ENCODE results near the gene PSAT1. TPM values are rescaled to one million over a fixed set of nuclear protein-coding genes. Genes with fewer than 3 reads are reported as not detected.

Gene PSAT1
- total RNA-seq, 4 donors from 2014 or later, result 2.5 to 6.6 (median 4.3) TPM

DNA sequence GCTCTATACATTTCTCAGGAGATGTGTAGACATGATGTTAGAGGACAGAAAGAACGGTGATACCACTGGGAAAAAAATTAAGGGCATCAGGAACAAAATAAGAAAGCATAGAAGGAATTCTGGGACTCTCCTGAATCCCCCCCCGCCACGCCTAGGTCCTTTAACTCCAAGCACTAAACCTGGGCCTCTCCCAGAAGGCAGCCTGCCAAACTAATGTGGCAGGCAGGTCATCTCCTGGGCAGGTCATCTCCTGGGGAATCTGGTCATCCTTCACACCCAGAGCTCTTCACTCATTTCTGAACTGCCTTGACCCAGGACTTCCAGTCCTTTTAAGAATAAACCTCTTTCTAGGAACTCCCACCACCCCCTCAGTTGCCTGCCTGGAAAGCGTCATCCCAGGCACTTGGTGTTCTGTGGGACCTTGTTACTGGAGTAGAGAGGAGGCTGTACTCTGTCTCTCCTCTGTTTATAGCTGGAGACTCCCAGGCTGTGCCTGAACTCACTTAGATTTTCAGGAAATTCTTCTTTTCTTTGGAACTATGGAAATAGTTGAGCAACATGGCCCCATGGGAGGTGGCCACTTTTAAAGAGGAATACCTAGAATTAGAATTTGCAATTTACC lies 24.1 kb downstream of the PSAT1 start:
- peaks cover 0 to 31% of the 10 kb centered on the region in 2 donors for H3K36me3 ChIP-seq
- WGBS, 2 donors (ENCODE audit: low coverage in 1 of 2), result 90 to 100% methylated on average over 2 to 4 of the region's 4 CpGs
- no peak for ATAC-seq

GRCh38 chr9:78321505-78321904 lies 24.6 kb downstream of the PSAT1 start:
- H3K4me3 ChIP-seq, result no peak overlapping the region
- peaks cover 0 to 16% (median 5%) of the 10 kb centered on the region in 3 donors for H3K4me1 ChIP-seq
- no peaks in the 10 kb centered on the region for H3K27me3 ChIP-seq
- no peak for TF ChIP-seq POLR2A (IDR thresholded peaks at IDR 0.05)
- TF ChIP-seq CTCF (IDR thresholded peaks at IDR 0.05), result no peak
- no peak for TF ChIP-seq EP300 (IDR thresholded peaks at IDR 0.05)
- no peak for TF ChIP-seq POLR2AphosphoS5 (IDR thresholded peaks at IDR 0.05)
- no peak for ATAC-seq
- H3K9me3 ChIP-seq, result no peaks in the 10 kb centered on the region
- peaks cover 0 to 31% of the 10 kb centered on the region in 2 donors for H3K36me3 ChIP-seq
- 74 to 90% methylated on average over 4 to 5 of the region's 7 CpGs for WGBS, 2 donors (ENCODE audit: low coverage in 1 of 2)
- H3K27ac ChIP-seq, result no peak overlapping the region

More for the DNA sequence above, 24.1 kb downstream of the PSAT1 start:
- no peaks in the 10 kb centered on the region for H3K9me3 ChIP-seq
- H3K4me3 ChIP-seq, result no peak overlapping the region
- H3K27me3 ChIP-seq, result no peaks in the 10 kb centered on the region
- TF ChIP-seq EP300 (IDR thresholded peaks at IDR 0.05), result no peak
- TF ChIP-seq POLR2A (IDR thresholded peaks at IDR 0.05), result no peak
- no peak for TF ChIP-seq CTCF (IDR thresholded peaks at IDR 0.05)
- TF ChIP-seq POLR2AphosphoS5 (IDR thresholded peaks at IDR 0.05), result no peak
- H3K27ac ChIP-seq, result no peak overlapping the region
- H3K4me1 ChIP-seq, result peaks cover 0 to 12% (median 5%) of the 10 kb centered on the region in 3 donors

GRCh38 chr9:78324068-78324650 lies 27.2 kb downstream of the PSAT1 start:
- WGBS, 2 donors (ENCODE audit: low coverage in 1 of 2), result 89% methylated on average over 5 of the region's 10 CpGs; no CpG with 5 or more reads in 1 of the 2 donors
- Histone ChIP-seq H3K36me3 (peaks cover 0 to 16% of the 10 kb centered on the region in 2 donors), H3K27me3 (no peaks in the 10 kb centered on the region), H3K4me1 (peaks cover 0 to 16% (median 5%) of the 10 kb centered on the region in 3 donors), H3K27ac (no peak overlapping the region), H3K4me3 (no peak overlapping the region), H3K9me3 (no peaks in the 10 kb centered on the region)
- TF ChIP-seq CTCF (IDR thresholded peaks at IDR 0.05) (no peak), POLR2AphosphoS5 (IDR thresholded peaks at IDR 0.05) (no peak), EP300 (IDR thresholded peaks at IDR 0.05) (no peak), POLR2A (IDR thresholded peaks at IDR 0.05) (no peak)
- no peak for ATAC-seq

GRCh38 chr9:78324682-78325081 lies 27.8 kb downstream of the PSAT1 start:
- no peak overlapping the region for H3K27ac ChIP-seq
- H3K4me3 ChIP-seq, result no peak overlapping the region
- no peak for TF ChIP-seq POLR2AphosphoS5 (IDR thresholded peaks at IDR 0.05)
- TF ChIP-seq CTCF (IDR thresholded peaks at IDR 0.05), result no peak
- TF ChIP-seq POLR2A (IDR thresholded peaks at IDR 0.05), result no peak
- no peak for TF ChIP-seq EP300 (IDR thresholded peaks at IDR 0.05)
- no peaks in the 10 kb centered on the region for H3K9me3 ChIP-seq
- 89 to 94% methylated on average over 4 to 8 of the region's 8 CpGs for WGBS, 2 donors (ENCODE audit: low coverage in 1 of 2)
- ATAC-seq, result no peak
- H3K4me1 ChIP-seq, result peaks cover 0 to 16% (median 5%) of the 10 kb centered on the region in 3 donors
- no peaks in the 10 kb centered on the region for H3K27me3 ChIP-seq
- peaks cover 0 to 11% of the 10 kb centered on the region in 2 donors for H3K36me3 ChIP-seq

DNA sequence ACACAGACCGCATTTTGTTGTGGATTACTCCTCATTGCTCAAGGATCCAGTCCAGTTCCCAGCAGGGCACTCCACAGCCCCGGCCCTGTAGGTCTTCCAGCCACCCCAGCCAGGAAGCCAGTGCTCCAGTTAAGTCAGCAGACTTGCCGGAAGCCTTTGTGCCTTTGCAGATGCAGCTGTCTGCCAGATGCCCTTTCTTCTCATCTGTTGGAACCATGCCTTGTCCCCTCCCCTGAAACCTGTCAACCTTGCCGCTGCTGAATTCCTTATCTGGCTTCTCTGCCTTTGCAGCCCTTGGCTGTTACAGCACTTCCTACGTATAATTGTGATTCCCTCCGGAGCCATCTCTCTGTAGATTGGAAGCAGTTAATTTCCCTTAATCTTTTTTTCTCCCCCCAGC lies 28.4 kb downstream of the PSAT1 start:
- peaks cover 0 to 16% (median 5%) of the 10 kb centered on the region in 3 donors for H3K4me1 ChIP-seq
- 11 to 30% methylated on average over 5 to 6 of the region's 6 CpGs for WGBS, 2 donors (ENCODE audit: low coverage in 1 of 2)
- peak; percentile 37 for ATAC-seq
- peaks cover 0 to 4% of the 10 kb centered on the region in 2 donors for H3K36me3 ChIP-seq
- H3K4me3 ChIP-seq, result no peak overlapping the region
- TF ChIP-seq POLR2AphosphoS5 (IDR thresholded peaks at IDR 0.05) (peak; percentile 37), POLR2A (IDR thresholded peaks at IDR 0.05) (no peak)
- no peak overlapping the region for H3K27ac ChIP-seq
- no peaks in the 10 kb centered on the region for H3K9me3 ChIP-seq
- no peaks in the 10 kb centered on the region for H3K27me3 ChIP-seq

Data from gastroesophageal sphincter (tissue), 4 donors.